Umbilical cord (tissue), 2 donors: ENCODE results near the gene TMBIM4. TPM values are rescaled to one million over a fixed set of nuclear protein-coding genes. Genes with fewer than 3 reads are reported as not detected.

Experiments
- DNase-seq: peaks from one replicate; pipeline ENCODE4 v3.0.0-alpha.2; 2015; ENCODE audit warnings: low spot score
- total RNA-seq: library from RNA; depleted of rRNA; stranded (reverse); fragments of >200 nt; gene quantifications from one replicate; pipeline ENCODE4 v1.2.3, GENCODE V29; 2014; ENCODE audit warnings: low replicate concordance; ENCODE audit not compliant: insufficient read depth

The TMBIM4 gene
- total RNA-seq, 1 donor from 2014 or later, result 108 TPM

- peak; percentile 32 for DNase-seq
These were observed 77.1 kb downstream of the TMBIM4 start for GRCh38 chr12:66092559-66093269.

- DNase-seq, result no peak
These were observed 79.6 kb downstream of the TMBIM4 start for GRCh38 chr12:66090157-66090556.

GRCh38 chr12:66087365-66087943 is 82.3 kb downstream of the TMBIM4 start:
- DNase-seq, result peak; percentile 84

- DNase-seq, result no peak
These were observed 83.8 kb downstream of the TMBIM4 start for GRCh38 chr12:66085998-66086397.

Other genes starting within 250 kb of the TMBIM4 start
- 5.5 TPM for gene LLPH, start 39.2 kb downstream of the TMBIM4 start, total RNA-seq
- gene IRAK3, start 19.2 kb upstream of the TMBIM4 start, total RNA-seq, result 21.9 TPM
- 6.0 TPM for gene HELB, start 132.5 kb upstream of the TMBIM4 start, total RNA-seq